ENCODE results near the gene RASL11A. TPM values are rescaled to one million over a fixed set of nuclear protein-coding genes. Genes with fewer than 3 reads are reported as not detected.

RASL11A gene
- total RNA-seq, 1 experiment from 2014 or later, result 2.7 TPM

GRCh38 chr13:27264181-27264580 is 6.4 kb upstream of the RASL11A start:
- no peak overlapping the region for H4K5ac ChIP-seq (ENCODE audit: insufficient read length, low read depth, low read length)
- no peak overlapping the region for H3K56ac ChIP-seq (ENCODE audit: insufficient read length, low read depth, low read length)
- H3K4me2 ChIP-seq (ENCODE audit: insufficient read depth, insufficient read length, low read length), result no peak overlapping the region
- Mint-ChIP-seq H3K27me3 (ENCODE audit: low read depth) (peaks cover 15% of the 10 kb centered on the region), H3K4me1 (peaks cover 18 to 19% of the 10 kb centered on the region in 2 experiments), H3K4me3 (no peak overlapping the region), H3K9me3 (no peaks in the 10 kb centered on the region; a peak in 1 of 5 replicates), H3K36me3 (ENCODE audit: insufficient read depth in 1 of 3, low read depth in 3 of 3) (peaks cover 0 to 8% (median under 1%) of the 10 kb centered on the region in 3 experiments; a peak in 5 of 7 replicates), H3K27ac (0 out of 7 replicates have a peak overlapping the region, but pooled peaks of 1 of the 3 experiments have one; percentile 19)
- H2BK20ac ChIP-seq (ENCODE audit: low read depth, low read length, poor library complexity, severe bottlenecking), result no peak overlapping the region
- no peaks in the 10 kb centered on the region for H3K79me2 ChIP-seq (ENCODE audit: insufficient read depth, low read length)
- H2BK5ac ChIP-seq (ENCODE audit: insufficient read length, low read length), result no peak overlapping the region
- no peaks in the 10 kb centered on the region for H3K79me1 ChIP-seq (ENCODE audit: insufficient read depth, low read depth, low read length, poor library complexity, severe bottlenecking)
- no peak overlapping the region for H2BK15ac ChIP-seq (ENCODE audit: low read depth, low read length)
- no peak overlapping the region for H3K14ac ChIP-seq (ENCODE audit: insufficient read depth, low read length)
- no peaks in the 10 kb centered on the region for H3K23me2 ChIP-seq (ENCODE audit: insufficient read length, low read depth, low read length, poor library complexity, severe bottlenecking)
- H3K9ac ChIP-seq (ENCODE audit: extremely low read depth, insufficient read length, low read length), result no peak overlapping the region
- H3K18ac ChIP-seq (ENCODE audit: insufficient read length, low read depth, low read length), result no peak overlapping the region
- WGBS (ENCODE audit: extremely low coverage, insufficient read length, low lambda C conversion rate), result no CpG with 5 or more reads among the region's 5 CpGs
- peaks cover 6% of the 10 kb centered on the region; the same call in 1 of the 2 replicates for H3K4me1 ChIP-seq (ENCODE audit: insufficient read depth, low read length)
- H3T11ph ChIP-seq (ENCODE audit: low read length), result no peak overlapping the region
- H3K27me3 ChIP-seq (ENCODE audit: insufficient read depth, low read length), result no peaks in the 10 kb centered on the region
- no peak overlapping the region for H4K91ac ChIP-seq (ENCODE audit: insufficient read length, low read depth, low read length)
- H2AK5ac ChIP-seq (ENCODE audit: insufficient read length, low read length), result no peak overlapping the region
- H3K23ac ChIP-seq (ENCODE audit: insufficient read length, low read depth, low read length), result no peak overlapping the region
- H3K27ac ChIP-seq (ENCODE audit: insufficient read length, low read depth, low read length), result no peak overlapping the region
- H3K9me3 ChIP-seq (ENCODE audit: control insufficient read depth, low read depth, low read length), result no peaks in the 10 kb centered on the region
- no peak overlapping the region for H2BK120ac ChIP-seq (ENCODE audit: low read depth, low read length, poor library complexity, severe bottlenecking)
- TF ChIP-seq CTCF (conservative IDR thresholded peaks at IDR 0.05), result no peak
- no peak overlapping the region for H2BK12ac ChIP-seq (ENCODE audit: insufficient read length, low read depth, low read length)
- no peak for DNase-seq
- H2AFZ ChIP-seq (ENCODE audit: low read length), result no peak overlapping the region
- H4K8ac ChIP-seq (replicated peaks; ENCODE audit: insufficient read length, low read depth, low read length), result no peak overlapping the region
- no peaks in the 10 kb centered on the region for H4K20me1 ChIP-seq (ENCODE audit: control insufficient read depth, insufficient read depth, insufficient read length)
- no peak overlapping the region for H3K4ac ChIP-seq (ENCODE audit: low read depth, low read length)

All from H9 (cell line).